Measurements from ENCODE around the gene SERPINB1. TPM values are rescaled to one million over a fixed set of nuclear protein-coding genes. Genes with fewer than 3 reads are reported as not detected.

The SERPINB1 gene
- total RNA-seq, 1 donor from 2014 or later: 103 TPM

GRCh38 chr6:2852921-2853322 is 11.3 kb upstream of the SERPINB1 start:
- peak overlapping the region; percentile 41 for H3K4me3 Mint-ChIP-seq (ENCODE audit: low read depth)
- H3K9me3 Mint-ChIP-seq: peaks cover 3% of the 10 kb centered on the region
- H3K27ac Mint-ChIP-seq: peak overlapping the region; percentile 99
- peaks cover 3% of the 10 kb centered on the region for H3K36me3 Mint-ChIP-seq (ENCODE audit: low read depth)
- no peak for DNase-seq (ENCODE audit: low spot score)
- H3K4me1 Mint-ChIP-seq (ENCODE audit: low read depth): peaks cover 68% of the 10 kb centered on the region
- intact Hi-C loops (cut with micrococcal nuclease): no loop called here
- no peaks in the 10 kb centered on the region for H3K27me3 Mint-ChIP-seq (ENCODE audit: low read depth)

- Mint-ChIP-seq H3K9me3 (peaks cover 3% of the 10 kb centered on the region), H3K27me3 (ENCODE audit: low read depth) (no peaks in the 10 kb centered on the region), H3K27ac (peak overlapping the region; percentile 99), H3K4me1 (ENCODE audit: low read depth) (peaks cover 65% of the 10 kb centered on the region), H3K36me3 (ENCODE audit: low read depth) (peaks cover 3% of the 10 kb centered on the region), H3K4me3 (ENCODE audit: low read depth) (no peak overlapping the region)
- intact Hi-C loops (cut with micrococcal nuclease): no loop called here
- DNase-seq (ENCODE audit: low spot score): no peak
Measured at GRCh38 chr6:2852514-2852855, 10.8 kb upstream of the SERPINB1 start.

GRCh38 chr6:2851727-2852513 is 10.3 kb upstream of the SERPINB1 start:
- Mint-ChIP-seq H3K4me3 (ENCODE audit: low read depth) (no peak overlapping the region), H3K36me3 (ENCODE audit: low read depth) (peaks cover 3% of the 10 kb centered on the region), H3K27me3 (ENCODE audit: low read depth) (no peaks in the 10 kb centered on the region), H3K4me1 (ENCODE audit: low read depth) (peaks cover 62% of the 10 kb centered on the region), H3K9me3 (peaks cover 3% of the 10 kb centered on the region), H3K27ac (no peak overlapping the region)
- DNase-seq (ENCODE audit: low spot score): no peak
- intact Hi-C loops (cut with micrococcal nuclease): no loop called here

- intact Hi-C loops (cut with micrococcal nuclease): no loop called here
- peak overlapping the region; percentile 57 for H3K27ac Mint-ChIP-seq
Measured at GRCh38 chr6:2850538-2851113, 9.0 kb upstream of the SERPINB1 start.

GRCh38 chr6:2848851-2849250 is 7.2 kb upstream of the SERPINB1 start:
- peaks cover 50% of the 10 kb centered on the region for H3K4me1 Mint-ChIP-seq (ENCODE audit: low read depth)
- peaks cover 3% of the 10 kb centered on the region for H3K9me3 Mint-ChIP-seq
- DNase-seq (ENCODE audit: low spot score): peak; percentile 64
- peak overlapping the region; percentile 51 for H3K4me3 Mint-ChIP-seq (ENCODE audit: low read depth)
- H3K27me3 Mint-ChIP-seq (ENCODE audit: low read depth): no peaks in the 10 kb centered on the region
- peaks cover 3% of the 10 kb centered on the region for H3K36me3 Mint-ChIP-seq (ENCODE audit: low read depth)
- intact Hi-C loops (cut with micrococcal nuclease): loop anchor here (5.0 kb wide), 1 partner anchor 218 kb away; the partner anchor contains the start of gene RIPK1
- H3K27ac Mint-ChIP-seq: peak overlapping the region; percentile 73

More at GRCh38 chr6:2850538-2851113, 9.0 kb upstream of the SERPINB1 start:
- no peak for DNase-seq (ENCODE audit: low spot score)
- Mint-ChIP-seq H3K36me3 (ENCODE audit: low read depth) (peaks cover 3% of the 10 kb centered on the region), H3K4me3 (ENCODE audit: low read depth) (no peak overlapping the region), H3K4me1 (ENCODE audit: low read depth) (peaks cover 60% of the 10 kb centered on the region), H3K27me3 (ENCODE audit: low read depth) (no peaks in the 10 kb centered on the region), H3K9me3 (peaks cover 3% of the 10 kb centered on the region)

- intact Hi-C loops (cut with micrococcal nuclease): loop anchor here (1.0 to 5.0 kb wide), 6 partner anchors 55 to 221 kb away; partner anchors contain the start of gene RIPK1
- H3K27ac Mint-ChIP-seq: no peak overlapping the region
- H3K9me3 Mint-ChIP-seq: peaks cover 3% of the 10 kb centered on the region
Measured at GRCh38 chr6:2845880-2846208, 4.2 kb upstream of the SERPINB1 start.

GRCh38 chr6:2844008-2844407 is 2.3 kb upstream of the SERPINB1 start:
- H3K9me3 Mint-ChIP-seq: peaks cover 2% of the 10 kb centered on the region
- intact Hi-C loops (cut with micrococcal nuclease): no loop called here
- peaks cover 24% of the 10 kb centered on the region for H3K36me3 Mint-ChIP-seq (ENCODE audit: low read depth)
- no peak for DNase-seq (ENCODE audit: low spot score)
- peaks cover 66% of the 10 kb centered on the region for H3K4me1 Mint-ChIP-seq (ENCODE audit: low read depth)
- no peaks in the 10 kb centered on the region for H3K27me3 Mint-ChIP-seq (ENCODE audit: low read depth)
- H3K27ac Mint-ChIP-seq: peak overlapping the region; percentile 13
- H3K4me3 Mint-ChIP-seq (ENCODE audit: low read depth): no peak overlapping the region

More at GRCh38 chr6:2845880-2846208, 4.2 kb upstream of the SERPINB1 start:
- Mint-ChIP-seq H3K27me3 (ENCODE audit: low read depth) (no peaks in the 10 kb centered on the region), H3K4me3 (ENCODE audit: low read depth) (no peak overlapping the region), H3K4me1 (ENCODE audit: low read depth) (peaks cover 58% of the 10 kb centered on the region), H3K36me3 (ENCODE audit: low read depth) (peaks cover 8% of the 10 kb centered on the region)
- no peak for DNase-seq (ENCODE audit: low spot score)

- no peak overlapping the region for H3K27ac Mint-ChIP-seq
- intact Hi-C loops (cut with micrococcal nuclease): no loop called here
- H3K4me1 Mint-ChIP-seq (ENCODE audit: low read depth): peaks cover 59% of the 10 kb centered on the region
- DNase-seq (ENCODE audit: low spot score): no peak
- H3K36me3 Mint-ChIP-seq (ENCODE audit: low read depth): peaks cover 28% of the 10 kb centered on the region
- H3K9me3 Mint-ChIP-seq: no peaks in the 10 kb centered on the region
- no peaks in the 10 kb centered on the region for H3K27me3 Mint-ChIP-seq (ENCODE audit: low read depth)
- H3K4me3 Mint-ChIP-seq (ENCODE audit: low read depth): no peak overlapping the region
Measured at GRCh38 chr6:2843138-2843740, 1.6 kb upstream of the SERPINB1 start.

GRCh38 chr6:2842139-2842552 is 483 bp upstream of the SERPINB1 start:
- H3K27me3 Mint-ChIP-seq (ENCODE audit: low read depth): no peaks in the 10 kb centered on the region
- DNase-seq (ENCODE audit: low spot score): no peak
- peak overlapping the region; percentile 89 for H3K27ac Mint-ChIP-seq
- peak overlapping the region; percentile 74 for H3K4me3 Mint-ChIP-seq (ENCODE audit: low read depth)
- peaks cover 36% of the 10 kb centered on the region for H3K36me3 Mint-ChIP-seq (ENCODE audit: low read depth)
- intact Hi-C loops (cut with micrococcal nuclease): loop anchor here (1.0 kb wide), 3 partner anchors 15 to 147 kb away; no protein-coding TSS in a partner anchor
- H3K9me3 Mint-ChIP-seq: no peaks in the 10 kb centered on the region
- H3K4me1 Mint-ChIP-seq (ENCODE audit: low read depth): peaks cover 56% of the 10 kb centered on the region

GRCh38 chr6:2840749-2841061 is 958 bp downstream of the SERPINB1 start:
- no peak for DNase-seq (ENCODE audit: low spot score)
- Mint-ChIP-seq H3K36me3 (ENCODE audit: low read depth) (peaks cover 50% of the 10 kb centered on the region), H3K4me3 (ENCODE audit: low read depth) (peak overlapping the region; percentile 89), H3K27me3 (ENCODE audit: low read depth) (no peaks in the 10 kb centered on the region), H3K27ac (no peak overlapping the region), H3K9me3 (no peaks in the 10 kb centered on the region), H3K4me1 (ENCODE audit: low read depth) (peaks cover 47% of the 10 kb centered on the region)
- intact Hi-C loops (cut with micrococcal nuclease): loop anchor here (1.0 kb wide), 2 partner anchors 49 to 75 kb away; partner anchors contain the start of gene WRNIP1

GRCh38 chr6:2839982-2840748 is 1.5 kb downstream of the SERPINB1 start:
- no peaks in the 10 kb centered on the region for H3K9me3 Mint-ChIP-seq
- H3K4me3 Mint-ChIP-seq (ENCODE audit: low read depth): peak overlapping the region; percentile 89
- DNase-seq (ENCODE audit: low spot score): no peak

GRCh38 chr6:2839195-2839981 is 2.3 kb downstream of the SERPINB1 start:
- no peaks in the 10 kb centered on the region for H3K27me3 Mint-ChIP-seq (ENCODE audit: low read depth)
- H3K36me3 Mint-ChIP-seq (ENCODE audit: low read depth): peaks cover 63% of the 10 kb centered on the region
- H3K4me1 Mint-ChIP-seq (ENCODE audit: low read depth): peaks cover 51% of the 10 kb centered on the region
- no peak for DNase-seq (ENCODE audit: low spot score)
- peak overlapping the region; percentile 56 for H3K27ac Mint-ChIP-seq
- no peaks in the 10 kb centered on the region for H3K9me3 Mint-ChIP-seq
- peak overlapping the region; percentile 89 for H3K4me3 Mint-ChIP-seq (ENCODE audit: low read depth)
- intact Hi-C loops (cut with micrococcal nuclease): loop anchor here (2.0 kb wide), 1 partner anchor 19 kb away; no protein-coding TSS in a partner anchor

More at GRCh38 chr6:2839982-2840748, 1.5 kb downstream of the SERPINB1 start:
- H3K4me1 Mint-ChIP-seq (ENCODE audit: low read depth): peaks cover 49% of the 10 kb centered on the region
- H3K27ac Mint-ChIP-seq: peak overlapping the region; percentile 56
- intact Hi-C loops (cut with micrococcal nuclease): loop anchor here (2.0 kb wide), 1 partner anchor 19 kb away; no protein-coding TSS in a partner anchor
- no peaks in the 10 kb centered on the region for H3K27me3 Mint-ChIP-seq (ENCODE audit: low read depth)
- H3K36me3 Mint-ChIP-seq (ENCODE audit: low read depth): peaks cover 55% of the 10 kb centered on the region
